Measurements from ENCODE around the gene RNF207. TPM values are rescaled to one million over a fixed set of nuclear protein-coding genes. Genes with fewer than 3 reads are reported as not detected.

RNF207 gene
- total RNA-seq, 2 donors from 2014 or later: 1.5 to 20.6 TPM

DNA sequence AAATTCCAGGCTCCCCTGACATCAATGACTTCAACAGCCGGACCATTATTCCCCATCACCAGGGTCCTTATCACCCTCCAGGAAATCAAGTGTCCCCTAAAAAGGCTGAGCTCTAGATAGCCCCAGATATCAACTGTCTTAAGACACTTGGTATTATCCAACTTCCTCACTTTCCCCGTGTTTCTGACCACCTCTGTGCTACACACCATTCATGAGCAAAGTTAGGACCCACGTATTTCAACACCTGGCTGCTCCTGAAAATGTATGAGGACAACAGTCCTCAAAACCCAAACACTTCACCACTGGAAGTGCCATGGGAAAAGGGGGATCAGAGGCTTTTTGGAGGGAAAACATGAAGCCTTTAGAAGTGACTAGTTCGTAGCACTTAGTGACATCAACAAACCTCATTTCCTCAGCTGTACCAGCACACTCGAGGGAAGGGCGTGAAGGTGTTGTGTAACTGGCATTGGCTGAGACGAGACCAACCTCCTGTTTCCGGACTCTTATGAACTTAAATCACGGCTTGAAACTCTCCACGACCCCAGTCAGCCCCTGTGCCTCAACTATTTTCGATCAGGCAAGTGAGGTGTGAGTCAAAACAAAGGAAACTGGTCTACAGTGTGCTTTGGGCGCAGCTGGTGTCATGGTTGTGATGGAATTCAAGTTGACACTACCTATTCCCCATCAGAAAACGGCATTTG, 21.7 kb upstream of the RNF207 start:
- Mint-ChIP-seq H3K36me3 (peaks cover 13 to 18% of the 10 kb centered on the region in 2 donors), H3K27ac (peak overlapping the region in 1 of 2 donors; percentile 26), H3K9me3 (no peaks in the 10 kb centered on the region)
- no peak for ATAC-seq
- DNase-seq (ENCODE audit: low spot score in 2 of 2): no peak

DNA sequence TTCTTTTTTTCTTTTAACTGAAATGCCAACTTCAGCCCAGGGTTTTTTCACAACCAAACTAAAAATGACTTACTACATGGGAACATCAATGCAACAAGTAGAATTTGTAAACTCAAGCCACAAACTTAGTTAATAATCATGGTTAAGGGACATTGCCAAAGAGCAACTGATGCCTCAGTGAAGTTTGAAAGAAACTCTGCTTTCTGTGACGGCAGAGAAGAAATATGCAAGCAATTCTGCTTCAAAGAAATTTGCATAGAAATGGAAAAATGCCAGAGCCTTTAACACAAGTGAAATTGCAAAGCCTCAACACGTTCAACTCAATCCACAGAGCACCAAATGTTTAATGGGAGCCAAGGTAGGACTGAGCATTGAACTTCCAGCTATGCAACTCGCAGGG, 20.8 kb upstream of the RNF207 start:
- H3K36me3 Mint-ChIP-seq: peaks cover 14 to 24% of the 10 kb centered on the region in 2 donors

GRCh38 chr1:6185635-6186382, 20.1 kb upstream of the RNF207 start:
- Mint-ChIP-seq H3K27ac (no peak overlapping the region), H3K9me3 (no peaks in the 10 kb centered on the region), H3K36me3 (peaks cover 14 to 27% of the 10 kb centered on the region in 2 donors)
- DNase-seq (ENCODE audit: low spot score in 2 of 2) (no peak), ATAC-seq (peak in 1 of 2 donors; percentile 39)

More for the DNA sequence above, 20.8 kb upstream of the RNF207 start:
- no peak overlapping the region for H3K27ac Mint-ChIP-seq
- DNase-seq (ENCODE audit: low spot score in 2 of 2) (no peak), ATAC-seq (no peak)
- no peaks in the 10 kb centered on the region for H3K9me3 Mint-ChIP-seq

DNA sequence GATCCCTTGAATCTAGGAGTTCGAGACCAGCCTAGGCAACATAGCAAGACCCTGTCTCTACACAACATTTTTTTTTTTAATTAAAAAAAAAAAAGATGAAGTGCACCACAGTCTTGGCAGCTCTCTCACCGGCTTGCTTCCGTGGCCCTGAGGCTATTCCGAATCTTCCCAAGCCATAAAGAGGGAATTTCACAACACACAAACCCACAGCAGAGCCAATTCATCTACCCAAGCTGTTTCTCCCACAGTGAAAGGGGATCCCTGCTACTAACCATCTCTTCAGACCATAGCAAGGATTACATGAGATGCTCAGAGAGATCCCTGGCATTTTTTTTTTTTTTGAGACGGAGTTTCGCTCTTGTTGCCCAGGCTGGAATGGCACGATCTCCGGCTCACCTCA, 17.5 kb upstream of the RNF207 start:
- Mint-ChIP-seq H3K9me3 (no peaks in the 10 kb centered on the region), H3K27ac (no peak overlapping the region), H3K36me3 (peaks cover 17 to 33% of the 10 kb centered on the region in 2 donors)
- DNase-seq (ENCODE audit: low spot score in 2 of 2): no peak
- no peak for ATAC-seq

GRCh38 chr1:6191968-6192367, 14.0 kb upstream of the RNF207 start:
- DNase-seq (ENCODE audit: low spot score in 2 of 2): no peak
- peaks cover 12 to 33% of the 10 kb centered on the region in 2 donors for H3K36me3 Mint-ChIP-seq
- H3K27ac Mint-ChIP-seq: no peak overlapping the region
- ATAC-seq: no peak
- no peaks in the 10 kb centered on the region for H3K9me3 Mint-ChIP-seq

GRCh38 chr1:6197746-6198427, 8.0 kb upstream of the RNF207 start:
- DNase-seq (ENCODE audit: low spot score in 2 of 2): no peak
- peaks cover 21 to 41% of the 10 kb centered on the region in 2 donors for H3K36me3 Mint-ChIP-seq
- ATAC-seq: no peak
- H3K9me3 Mint-ChIP-seq: peaks cover 0 to 8% of the 10 kb centered on the region in 2 donors
- peak overlapping the region; percentile 85 to 99 for H3K27ac Mint-ChIP-seq

DNA sequence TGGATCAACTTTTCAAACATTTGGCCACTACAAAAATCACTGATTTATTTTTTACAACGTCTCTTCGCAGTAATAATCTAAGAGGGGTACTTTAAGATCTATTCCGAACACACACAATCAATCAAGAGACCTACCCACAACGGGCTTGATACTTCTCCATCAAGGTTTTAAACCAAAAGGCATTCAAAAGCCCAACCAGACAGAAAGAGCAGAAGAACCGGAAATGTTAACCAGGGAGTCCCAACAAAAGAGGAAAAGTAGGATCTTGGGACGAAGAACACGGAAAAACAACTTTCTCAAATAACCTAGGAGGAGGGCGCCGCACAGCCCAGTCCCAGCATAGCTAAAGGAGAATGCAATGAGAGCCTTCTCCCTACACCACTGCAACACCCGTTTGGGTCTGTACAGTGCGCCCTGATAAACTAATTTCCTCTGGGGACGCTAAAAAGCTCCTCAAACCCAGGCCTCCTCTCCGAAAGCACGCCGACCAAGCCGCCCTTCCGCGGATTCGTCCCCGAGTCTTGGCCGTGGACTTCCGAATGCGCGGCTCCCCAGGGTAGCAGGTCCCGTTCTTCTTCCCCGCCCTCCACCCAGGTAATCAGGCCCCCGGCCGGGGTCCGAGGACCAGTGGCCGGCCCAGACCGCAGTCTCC, 7.1 kb upstream of the RNF207 start:
- Mint-ChIP-seq H3K36me3 (peaks cover 18 to 38% of the 10 kb centered on the region in 2 donors), H3K27ac (peak overlapping the region; percentile 85 to 99), H3K9me3 (peaks cover 0 to 8% of the 10 kb centered on the region in 2 donors)
- DNase-seq (ENCODE audit: low spot score in 2 of 2) (no peak), ATAC-seq (peak in 1 of 2 donors; percentile 22)

DNA sequence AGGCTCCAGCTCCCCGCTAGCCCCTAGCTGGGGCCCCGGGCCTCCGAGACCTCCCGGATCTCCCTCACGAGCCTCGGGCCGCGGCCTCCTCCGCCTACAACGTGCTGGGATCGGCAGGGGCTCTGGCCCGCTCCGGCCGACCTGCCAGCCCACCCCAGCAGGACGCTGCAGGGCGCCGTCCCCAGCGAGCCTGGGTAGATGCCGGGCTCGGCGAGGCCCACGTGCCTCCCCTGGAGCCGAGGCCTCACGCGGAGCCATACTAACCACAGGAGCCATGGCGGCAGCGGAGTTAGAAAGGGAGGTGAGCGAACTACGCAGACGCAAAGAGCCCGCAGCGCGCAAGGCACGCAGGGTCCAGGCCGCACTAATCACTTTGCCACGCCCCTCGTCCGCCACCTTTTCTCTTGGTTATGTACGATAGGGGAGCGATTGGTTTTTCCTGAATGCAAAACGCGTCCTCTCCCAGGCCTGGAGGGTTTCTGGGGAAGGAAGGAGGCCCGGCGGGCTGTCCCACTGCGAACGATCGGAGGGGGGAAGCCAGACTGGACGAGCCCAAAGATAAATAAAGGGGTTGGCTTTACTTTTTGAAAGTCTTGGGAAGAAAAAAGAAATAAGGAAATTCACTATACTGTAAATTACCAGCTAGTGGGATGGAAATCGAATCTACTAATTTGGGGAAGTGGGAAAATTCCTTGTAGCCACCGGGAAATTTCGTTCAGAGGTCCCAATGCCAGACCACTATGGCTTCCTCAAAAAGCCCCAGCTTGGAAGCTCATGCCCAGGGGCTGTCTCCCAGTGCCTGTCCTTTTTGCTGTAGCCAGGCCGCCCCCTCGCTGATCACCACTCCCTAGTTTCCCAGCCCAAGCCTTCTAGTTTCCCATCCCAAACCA, 6.4 kb upstream of the RNF207 start, which contains the start of gene RPL22:
RPL22 (minus strand) TSS at position 298 of the 890 bp plus-strand sequence; CDS start at position 276, 22 bp downstream.
- peaks cover 0 to 8% of the 10 kb centered on the region in 2 donors for H3K9me3 Mint-ChIP-seq
- ATAC-seq (peak; percentile 99), DNase-seq (ENCODE audit: low spot score in 2 of 2) (peak; percentile 93)
- peaks cover 18 to 38% of the 10 kb centered on the region in 2 donors for H3K36me3 Mint-ChIP-seq
- peak within 1 kb of the TSS; percentile 85 to 99 for H3K27ac Mint-ChIP-seq

DNA sequence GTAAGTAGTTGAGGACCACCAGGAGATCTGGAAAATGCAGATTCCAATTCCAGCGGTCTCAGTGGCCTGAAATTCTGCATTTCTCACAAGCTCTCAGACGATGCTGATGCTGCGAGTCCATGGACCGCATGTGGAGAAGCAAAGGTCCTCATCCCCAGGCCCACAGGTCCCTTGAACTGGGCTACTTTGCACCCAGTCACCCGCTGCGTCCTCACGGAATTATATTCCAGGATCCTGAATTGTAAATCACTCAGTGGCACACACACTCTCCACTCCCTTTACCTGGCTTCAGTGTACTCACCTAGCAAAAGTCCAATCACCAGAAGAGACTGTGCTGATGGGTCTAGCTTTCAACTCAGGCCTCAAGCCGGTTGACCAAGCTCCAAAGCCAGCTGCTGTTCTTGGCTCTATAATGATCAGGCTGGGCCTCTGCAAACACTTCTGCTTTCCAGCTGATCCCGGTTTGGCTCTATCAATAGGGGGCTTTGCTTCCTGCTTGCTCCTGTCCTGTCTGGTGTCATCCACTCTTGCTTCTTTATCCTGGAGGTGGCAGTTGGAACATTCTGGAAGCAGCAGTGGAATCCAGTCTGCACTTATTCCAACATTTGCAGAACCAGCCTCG, 5.6 kb upstream of the RNF207 start:
- DNase-seq (ENCODE audit: low spot score in 2 of 2): no peak
- H3K27ac Mint-ChIP-seq: peak overlapping the region; percentile 85 to 96
- H3K9me3 Mint-ChIP-seq: peaks cover 0 to 8% of the 10 kb centered on the region in 2 donors
- peaks cover 18 to 38% of the 10 kb centered on the region in 2 donors for H3K36me3 Mint-ChIP-seq
- ATAC-seq: no peak

DNA sequence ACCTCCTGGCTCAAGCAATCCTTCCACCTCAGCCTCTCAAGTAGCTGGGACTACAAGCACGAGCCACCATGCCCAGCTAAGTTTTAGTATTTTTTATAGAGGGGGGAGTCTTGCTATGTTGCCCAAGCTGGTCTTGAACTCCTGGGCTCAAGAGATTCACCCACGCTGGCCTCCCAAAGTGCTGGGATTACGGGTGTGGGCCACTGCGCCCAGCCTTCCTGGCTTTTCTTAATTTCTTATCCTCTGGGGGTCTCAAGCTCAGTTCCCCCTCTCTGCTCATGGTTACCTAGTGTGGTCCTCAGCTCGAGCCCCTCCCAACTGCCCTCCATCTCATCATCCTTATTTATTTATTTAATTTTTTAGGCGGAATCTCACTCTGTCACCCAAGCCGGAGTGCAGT, 3.7 kb upstream of the RNF207 start:
- peaks cover 16 to 23% of the 10 kb centered on the region in 2 donors for H3K36me3 Mint-ChIP-seq
- DNase-seq (ENCODE audit: low spot score in 2 of 2) (no peak), ATAC-seq (no peak)
- no peak overlapping the region for H3K27ac Mint-ChIP-seq
- peaks cover 0 to 8% of the 10 kb centered on the region in 2 donors for H3K9me3 Mint-ChIP-seq

DNA sequence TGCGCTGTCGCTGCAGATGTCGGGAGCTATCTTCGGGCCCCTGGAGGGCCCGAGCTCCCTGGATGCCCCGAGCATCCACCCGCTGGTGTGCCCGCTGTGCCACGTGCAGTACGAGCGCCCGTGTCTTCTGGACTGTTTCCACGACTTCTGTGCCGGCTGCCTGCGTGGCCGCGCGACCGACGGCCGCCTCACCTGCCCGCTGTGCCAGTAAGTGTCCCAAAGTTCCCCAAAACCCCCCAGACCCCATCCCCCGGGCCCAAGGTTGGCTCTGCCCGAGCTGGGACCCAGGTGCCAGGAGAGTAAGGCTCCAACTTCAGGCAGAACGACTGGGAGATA, 569 bp downstream of the RNF207 start:
- no peak for ATAC-seq
- DNase-seq (ENCODE audit: low spot score in 2 of 2): no peak
- Mint-ChIP-seq H3K9me3 (no peaks in the 10 kb centered on the region), H3K36me3 (no peaks in the 10 kb centered on the region), H3K27ac (no peak overlapping the region)

DNA sequence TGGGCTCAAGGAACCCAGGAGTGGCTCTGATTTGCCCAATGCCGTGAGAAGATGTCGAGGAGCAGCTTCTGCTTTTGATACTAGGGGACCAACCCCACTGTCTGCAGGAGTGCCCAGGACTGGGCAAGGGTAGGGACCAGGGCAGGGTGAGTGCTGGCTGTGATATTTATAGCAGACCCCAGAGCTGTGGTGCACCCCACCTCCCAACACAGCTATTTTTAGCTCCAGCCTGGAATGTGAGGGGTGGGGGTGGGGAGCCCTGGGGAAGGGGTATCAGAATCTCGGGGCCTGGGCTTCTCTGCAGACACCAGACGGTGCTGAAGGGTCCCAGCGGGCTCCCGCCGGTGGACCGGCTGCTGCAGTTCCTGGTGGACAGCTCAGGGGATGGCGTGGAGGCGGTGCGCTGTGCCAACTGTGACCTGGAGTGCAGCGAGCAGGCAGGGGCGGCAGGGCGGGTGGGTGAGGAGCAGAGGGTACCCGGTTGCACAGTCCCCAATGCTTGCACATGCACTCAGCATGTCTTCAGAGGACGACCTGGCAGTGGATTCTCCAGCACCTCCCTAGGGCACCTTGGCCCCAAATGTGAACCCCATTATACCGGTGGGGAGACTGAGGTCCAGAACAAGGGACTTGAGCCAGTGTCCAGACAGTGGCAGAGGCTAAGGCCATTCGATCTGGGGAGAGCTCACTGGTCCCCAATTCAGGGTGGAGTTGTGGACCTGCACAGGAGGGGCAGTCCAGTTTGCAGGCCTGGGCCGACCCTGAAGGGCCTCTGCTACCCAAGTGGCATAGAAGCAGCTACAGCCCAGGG, 1.4 kb downstream of the RNF207 start:
- no peak for DNase-seq (ENCODE audit: low spot score in 2 of 2)
- no peaks in the 10 kb centered on the region for H3K36me3 Mint-ChIP-seq
- no peak for ATAC-seq
- H3K9me3 Mint-ChIP-seq: no peaks in the 10 kb centered on the region
- no peak overlapping the region for H3K27ac Mint-ChIP-seq

- H3K27ac Mint-ChIP-seq: no peak overlapping the region
- no peaks in the 10 kb centered on the region for H3K9me3 Mint-ChIP-seq
- no peak for DNase-seq (ENCODE audit: low spot score in 2 of 2)
- no peaks in the 10 kb centered on the region for H3K36me3 Mint-ChIP-seq
- ATAC-seq: no peak
Observed at GRCh38 chr1:6207921-6208320, 2.0 kb downstream of the RNF207 start.

- no peak overlapping the region for H3K27ac Mint-ChIP-seq
- no peaks in the 10 kb centered on the region for H3K36me3 Mint-ChIP-seq
- peak in 1 of 2 donors; percentile 32 for DNase-seq (ENCODE audit: low spot score in 2 of 2)
- H3K9me3 Mint-ChIP-seq: no peaks in the 10 kb centered on the region
- peak; percentile 33 to 36 for ATAC-seq
Observed at GRCh38 chr1:6208723-6209660, 3.1 kb downstream of the RNF207 start.

Data from activated naive CD4-positive, alpha-beta T cell treated with anti-CD3 and anti-CD28 coated beads, Interleukin-2, amount 50 U/mL, for 72 hours (primary cell).